Activated CD8-positive, alpha-beta T cell treated with anti-CD3 and anti-CD28 coated beads for 36 hours (primary cell): Measurements from ENCODE around the gene NME8. TPM values are rescaled to one million over a fixed set of nuclear protein-coding genes. Genes with fewer than 3 reads are reported as not detected.
A peak's percentile ranks its signal among the peaks of the same experiment; 100 is the strongest.

Experiments
- ATAC-seq: fragments of 200-7000 bp; cut with Tn5 transposase; one replicate; pipeline ENCODE4 v1.10.0; 2021; ENCODE audit warnings: mild to moderate bottlenecking, moderate library complexity
- CTCF ChIA-PET: fragments of 350-600 bp; sonication (Branson Sonifier 250); formaldehyde crosslinking; loops from one replicate; lab custom pipeline; 2021; ENCODE audit warnings: antibody characterized with exemption; lab: Charles Lee
- POLR2A ChIA-PET: fragments of 350-600 bp; sonication (Branson Sonifier 250); formaldehyde crosslinking; loops from one replicate; lab custom pipeline; 2021; ENCODE audit warnings: antibody characterized with exemption; lab: Charles Lee
- DNase-seq: peaks from one replicate; pipeline ENCODE4 v3.0.0-alpha.2; 2020
- H3K27ac Mint-ChIP-seq: one replicate; pipeline ENCODE4 v1.8.0; 2021; ENCODE audit warnings: mild to moderate bottlenecking, mixed read lengths
- H3K27me3 Mint-ChIP-seq: one replicate; pipeline ENCODE4 v1.8.0; 2021; ENCODE audit warnings: mixed read lengths
- H3K36me3 Mint-ChIP-seq: one replicate; pipeline ENCODE4 v1.8.0; 2021; ENCODE audit warnings: low read depth, mixed read lengths
- H3K4me1 Mint-ChIP-seq: one replicate; pipeline ENCODE4 v1.8.0; 2021; ENCODE audit warnings: low read depth, mixed read lengths
- H3K4me3 Mint-ChIP-seq: one replicate; pipeline ENCODE4 v1.8.0; 2021; ENCODE audit warnings: mild to moderate bottlenecking, moderate library complexity, mixed read lengths
- H3K9me3 Mint-ChIP-seq: one replicate; pipeline ENCODE4 v1.8.0; 2021; ENCODE audit warnings: mixed read lengths
- CTCF ChIP-seq: fragments of 200-600 bp; IDR thresholded peaks from one replicate; pipeline ENCODE4 v1.8.0; 2022; ENCODE audit warnings: antibody characterized with exemption, mild to moderate bottlenecking
- intact Hi-C: fragments of 100-400 bp; cut with micrococcal nuclease; formaldehyde crosslinking; loops from one replicate; pipeline ENCODE4 v1.10.0; 2022
- total RNA-seq, 2 experiments: library from RNA; stranded (reverse); gene quantifications; one replicate each; pipeline ENCODE4 v1.2.3, GENCODE V29; 2021

NME8 gene
- total RNA-seq, 2 experiments from 2014 or later, result not detected

- DNase-seq, result no peak
Measured at GRCh38 chr7:37833818-37834146, 14.6 kb upstream of the NME8 start.

GRCh38 chr7:37853468-37853867 is 5.1 kb downstream of the NME8 start:
- peak; percentile 19 for TF ChIP-seq CTCF
- ATAC-seq (no peak), DNase-seq (peak; percentile 12)
- no peaks in the 10 kb centered on the region for H3K4me1 Mint-ChIP-seq
- intact Hi-C loops, result no loop called here
- H3K27ac Mint-ChIP-seq, result no peak overlapping the region
- POLR2A ChIA-PET, result no interaction called here
- H3K36me3 Mint-ChIP-seq, result no peaks in the 10 kb centered on the region
- no peak overlapping the region for H3K4me3 Mint-ChIP-seq
- CTCF ChIA-PET, result no interaction called here
- no peaks in the 10 kb centered on the region for H3K9me3 Mint-ChIP-seq
- H3K27me3 Mint-ChIP-seq, result peaks cover 7% of the 10 kb centered on the region

More at GRCh38 chr7:37833818-37834146, 14.6 kb upstream of the NME8 start:
- ChIA-PET CTCF (interaction anchor here (0.7 to 3.0 kb wide), 24 partner anchors 8 to 339 kb away, joined by 3 to 15 read pairs (median 3); no protein-coding TSS in a partner anchor), POLR2A (no interaction called here)
- Mint-ChIP-seq H3K9me3 (no peaks in the 10 kb centered on the region), H3K27me3 (peaks cover 3% of the 10 kb centered on the region), H3K4me3 (no peak overlapping the region), H3K27ac (no peak overlapping the region), H3K4me1 (peaks cover 3% of the 10 kb centered on the region), H3K36me3 (no peaks in the 10 kb centered on the region)
- peak; percentile 61 for TF ChIP-seq CTCF
- intact Hi-C loops, result no loop called here
- ATAC-seq, result no peak

- Mint-ChIP-seq H3K36me3 (no peaks in the 10 kb centered on the region), H3K27ac (no peak overlapping the region), H3K27me3 (peaks cover 13% of the 10 kb centered on the region), H3K9me3 (peaks cover 2% of the 10 kb centered on the region), H3K4me3 (no peak overlapping the region), H3K4me1 (no peaks in the 10 kb centered on the region)
- ATAC-seq, result no peak
- TF ChIP-seq CTCF, result no peak
- DNase-seq, result no peak
- ChIA-PET CTCF (no interaction called here), POLR2A (no interaction called here)
- intact Hi-C loops, result no loop called here
Measured at GRCh38 chr7:37882086-37882485, 33.7 kb downstream of the NME8 start.

- Mint-ChIP-seq H3K9me3 (no peaks in the 10 kb centered on the region), H3K27me3 (peaks cover 5% of the 10 kb centered on the region), H3K4me3 (no peak overlapping the region), H3K4me1 (no peaks in the 10 kb centered on the region), H3K36me3 (no peaks in the 10 kb centered on the region), H3K27ac (no peak overlapping the region)
- CTCF ChIA-PET, result interaction anchor here (1.3 kb wide), 1 partner anchor 8 kb away, joined by 4 read pairs; no protein-coding TSS in a partner anchor
- intact Hi-C loops, result no loop called here
- POLR2A ChIA-PET, result no interaction called here
- DNase-seq, result no peak
- no peak for TF ChIP-seq CTCF
- ATAC-seq, result no peak
Measured at GRCh38 chr7:37893359-37893758, 45.0 kb downstream of the NME8 start.

- no peak for TF ChIP-seq CTCF
- H3K9me3 Mint-ChIP-seq, result no peaks in the 10 kb centered on the region
- no peak for DNase-seq
- intact Hi-C loops, result no loop called here
- no peak overlapping the region for H3K4me3 Mint-ChIP-seq
- ATAC-seq, result no peak
- POLR2A ChIA-PET, result no interaction called here
- no peak overlapping the region for H3K27ac Mint-ChIP-seq
- no peaks in the 10 kb centered on the region for H3K36me3 Mint-ChIP-seq
- H3K27me3 Mint-ChIP-seq, result peaks cover 5% of the 10 kb centered on the region
- H3K4me1 Mint-ChIP-seq, result no peaks in the 10 kb centered on the region
- CTCF ChIA-PET, result no interaction called here
Measured at GRCh38 chr7:37894671-37895070, 46.3 kb downstream of the NME8 start.
